ENCODE data around the gene AXIN1. TPM values are rescaled to one million over a fixed set of nuclear protein-coding genes. Genes with fewer than 3 reads are reported as not detected.

The AXIN1 gene, protein sequence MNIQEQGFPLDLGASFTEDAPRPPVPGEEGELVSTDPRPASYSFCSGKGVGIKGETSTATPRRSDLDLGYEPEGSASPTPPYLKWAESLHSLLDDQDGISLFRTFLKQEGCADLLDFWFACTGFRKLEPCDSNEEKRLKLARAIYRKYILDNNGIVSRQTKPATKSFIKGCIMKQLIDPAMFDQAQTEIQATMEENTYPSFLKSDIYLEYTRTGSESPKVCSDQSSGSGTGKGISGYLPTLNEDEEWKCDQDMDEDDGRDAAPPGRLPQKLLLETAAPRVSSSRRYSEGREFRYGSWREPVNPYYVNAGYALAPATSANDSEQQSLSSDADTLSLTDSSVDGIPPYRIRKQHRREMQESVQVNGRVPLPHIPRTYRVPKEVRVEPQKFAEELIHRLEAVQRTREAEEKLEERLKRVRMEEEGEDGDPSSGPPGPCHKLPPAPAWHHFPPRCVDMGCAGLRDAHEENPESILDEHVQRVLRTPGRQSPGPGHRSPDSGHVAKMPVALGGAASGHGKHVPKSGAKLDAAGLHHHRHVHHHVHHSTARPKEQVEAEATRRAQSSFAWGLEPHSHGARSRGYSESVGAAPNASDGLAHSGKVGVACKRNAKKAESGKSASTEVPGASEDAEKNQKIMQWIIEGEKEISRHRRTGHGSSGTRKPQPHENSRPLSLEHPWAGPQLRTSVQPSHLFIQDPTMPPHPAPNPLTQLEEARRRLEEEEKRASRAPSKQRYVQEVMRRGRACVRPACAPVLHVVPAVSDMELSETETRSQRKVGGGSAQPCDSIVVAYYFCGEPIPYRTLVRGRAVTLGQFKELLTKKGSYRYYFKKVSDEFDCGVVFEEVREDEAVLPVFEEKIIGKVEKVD
- total RNA-seq (2014; rRNA removed; shearing (Covaris generic)): 52.4 and 57.8 TPM in 2 replicates

DNA sequence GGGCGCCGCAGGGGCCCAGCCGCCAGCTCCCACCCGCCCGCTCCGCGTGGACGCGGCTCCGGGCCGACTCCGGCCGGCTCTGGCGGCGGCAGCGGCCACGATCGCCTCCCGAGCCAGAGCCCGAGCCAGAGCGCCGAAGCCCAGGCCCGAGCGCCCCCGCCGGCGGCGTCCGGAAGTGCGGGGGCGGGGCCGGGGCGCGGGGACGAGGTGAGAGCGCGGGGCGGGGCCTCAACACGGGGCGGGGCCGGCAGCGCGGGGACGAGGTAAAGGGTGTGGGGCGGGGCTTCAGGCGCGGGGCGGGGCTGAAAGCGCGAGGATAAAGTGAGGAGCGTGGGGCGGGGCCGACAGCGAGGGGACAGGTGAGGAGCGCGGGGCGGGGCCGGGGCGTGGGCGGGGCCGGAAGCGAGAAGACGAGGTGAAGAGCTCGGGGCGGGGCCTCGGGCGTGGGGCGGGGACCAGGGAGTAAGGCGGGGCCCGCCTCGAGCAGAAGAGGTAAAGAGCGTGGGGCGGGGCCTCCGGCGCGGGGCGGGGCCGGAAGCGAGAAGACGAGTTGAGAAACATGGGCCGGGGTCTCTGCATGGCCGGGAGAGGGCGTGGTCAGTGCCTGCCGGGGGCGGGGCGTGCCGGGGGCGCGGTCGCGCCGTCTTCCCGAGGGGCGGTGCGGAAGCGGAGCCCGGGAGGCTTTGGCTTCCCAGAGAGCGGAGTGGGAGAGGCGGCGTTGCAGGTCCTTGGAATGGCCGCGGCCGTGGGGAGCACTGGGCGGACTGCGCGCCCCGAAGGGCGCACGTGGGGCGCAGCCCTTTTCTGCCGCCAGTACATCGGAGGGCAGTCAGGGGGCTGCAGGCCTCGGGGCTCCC is at the start of gene AXIN1:
Gene AXIN1, minus strand, starts transcription at position 177 of the 857 bp plus-strand sequence. CDS start 5,698 bp downstream, outside the sequence.
- 0 out of 2 replicates have a peak, but pooled peaks cover 1% of the 10 kb centered on the region for H3K36me3 ChIP-seq (replicated peaks; ENCODE audit: control insufficient read depth, insufficient read depth, low read length)
- H3K4me3 ChIP-seq (ENCODE audit: insufficient read depth, low read depth, low read length): peak within 1 kb of the TSS; percentile 69
- no peaks in the 10 kb centered on the region for H3K27me3 ChIP-seq (ENCODE audit: control insufficient read depth, insufficient read depth, low read length)
- DNase-seq: peak; percentile 99

DNA sequence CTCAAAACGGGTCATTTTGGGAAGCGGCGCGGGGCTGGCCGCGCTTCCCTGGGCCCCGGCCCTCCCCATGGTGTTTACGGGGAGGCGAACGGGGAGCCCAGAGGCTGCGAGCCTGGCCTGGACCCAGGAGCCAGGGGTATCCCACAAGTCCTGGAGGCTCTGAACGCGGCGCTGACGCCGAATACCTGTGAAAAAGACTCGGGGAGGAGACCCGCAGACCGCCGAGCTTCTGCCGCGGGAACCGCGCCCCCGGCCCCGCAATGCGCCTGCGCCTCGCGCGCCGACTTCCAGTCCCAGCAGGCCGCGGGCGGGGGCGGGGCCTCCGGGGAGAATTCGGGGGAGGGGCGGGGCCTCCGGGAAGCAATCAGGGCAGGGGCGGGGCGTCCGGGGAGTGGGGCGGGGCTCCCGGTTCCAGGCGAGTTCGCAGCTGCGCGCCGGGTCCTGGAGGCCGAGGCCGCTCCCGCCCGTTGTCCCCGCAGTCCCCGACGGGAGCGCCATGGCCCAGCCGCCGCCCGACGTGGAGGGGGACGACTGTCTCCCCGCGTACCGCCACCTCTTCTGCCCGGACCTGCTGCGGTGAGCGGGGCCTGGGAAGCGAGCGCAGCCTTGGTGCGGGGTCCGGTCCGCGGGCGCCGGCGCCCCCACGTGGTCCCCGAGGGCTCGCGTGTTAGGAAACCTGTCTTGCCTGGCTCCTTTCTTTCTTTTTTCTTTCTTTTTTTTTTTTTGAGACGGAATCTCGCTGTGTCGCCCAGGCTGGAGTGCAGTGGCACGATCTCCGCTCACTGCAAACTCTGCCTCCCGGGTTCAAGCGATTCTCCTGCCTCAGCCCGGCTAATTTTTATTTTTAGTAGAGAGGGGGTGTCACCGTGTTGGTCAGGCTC is 49.2 kb upstream of the AXIN1 start, which contains the start of gene DECR2:
Gene DECR2, plus strand, starts transcription at position 418 of the 881 bp plus-strand sequence. Its CDS starts 79 bp downstream, at position 497.
- H3K36me3 ChIP-seq (replicated peaks; ENCODE audit: control insufficient read depth, insufficient read depth, low read length): peaks cover 7% of the 10 kb centered on the region
- H3K27me3 ChIP-seq (ENCODE audit: control insufficient read depth, insufficient read depth, low read length): no peaks in the 10 kb centered on the region
- H3K4me3 ChIP-seq (ENCODE audit: insufficient read depth, low read depth, low read length): peak within 1 kb of the TSS; percentile 86
- DNase-seq: peak; percentile 100

DNA sequence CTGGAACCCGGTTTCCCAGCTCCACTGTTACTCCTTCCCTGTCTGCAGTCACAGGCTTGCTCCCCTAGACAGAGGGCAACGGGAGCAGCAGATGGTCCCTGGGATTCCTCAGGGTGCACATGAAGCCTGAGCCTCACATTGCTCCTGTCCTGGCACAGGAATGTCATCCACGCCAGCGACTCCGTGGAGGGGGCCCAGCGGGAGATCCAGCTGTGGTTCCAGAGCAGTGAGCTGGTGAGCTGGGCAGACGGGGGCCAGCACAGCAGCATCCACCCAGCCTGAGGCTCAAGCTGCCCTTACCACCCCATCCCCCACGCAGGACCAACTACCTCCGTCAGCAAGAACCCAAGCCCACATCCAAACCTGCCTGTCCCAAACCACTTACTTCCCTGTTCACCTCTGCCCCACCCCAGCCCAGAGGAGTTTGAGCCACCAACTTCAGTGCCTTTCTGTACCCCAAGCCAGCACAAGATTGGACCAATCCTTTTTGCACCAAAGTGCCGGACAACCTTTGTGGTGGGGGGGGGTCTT is 47.6 kb upstream of the AXIN1 start:
- peak; percentile 53 for DNase-seq
- no peak overlapping the region for H3K4me3 ChIP-seq (ENCODE audit: insufficient read depth, low read depth, low read length)
- no peaks in the 10 kb centered on the region for H3K27me3 ChIP-seq (ENCODE audit: control insufficient read depth, insufficient read depth, low read length)
- peaks cover 7% of the 10 kb centered on the region for H3K36me3 ChIP-seq (replicated peaks; ENCODE audit: control insufficient read depth, insufficient read depth, low read length)

DNA sequence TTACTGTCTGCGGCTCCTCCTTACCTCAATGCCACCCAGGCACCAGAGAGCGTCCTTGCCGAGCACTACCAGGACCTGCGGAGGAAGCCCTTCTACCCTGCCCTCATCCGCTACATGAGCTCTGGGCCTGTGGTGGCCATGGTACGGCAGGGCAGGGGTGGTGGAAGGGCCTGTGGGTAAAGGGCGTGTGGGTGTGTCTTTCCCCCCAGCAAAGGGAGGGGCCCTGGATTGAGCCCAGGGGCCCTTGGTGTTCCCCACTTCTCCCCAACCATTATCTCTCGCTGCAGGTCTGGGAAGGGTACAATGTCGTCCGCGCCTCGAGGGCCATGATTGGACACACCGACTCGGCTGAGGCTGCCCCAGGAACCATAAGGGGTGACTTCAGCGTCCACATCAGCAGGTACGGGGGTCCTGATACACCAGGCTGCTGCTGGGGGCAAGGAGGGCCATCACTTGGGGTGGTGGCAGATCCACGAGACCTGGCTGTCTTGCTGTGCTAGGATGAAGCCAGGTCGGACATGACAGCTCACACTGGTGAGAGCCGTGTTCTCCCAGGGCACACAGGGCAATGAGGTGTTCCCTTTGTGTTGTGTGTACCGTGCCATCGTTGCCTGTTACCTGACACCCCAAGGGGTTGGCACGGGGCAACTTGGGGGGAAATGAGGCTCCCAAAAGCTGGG is 47.0 kb upstream of the AXIN1 start:
- Histone ChIP-seq H3K36me3 (replicated peaks; ENCODE audit: control insufficient read depth, insufficient read depth, low read length) (peaks cover 7% of the 10 kb centered on the region), H3K4me3 (ENCODE audit: insufficient read depth, low read depth, low read length) (no peak overlapping the region), H3K27me3 (ENCODE audit: control insufficient read depth, insufficient read depth, low read length) (no peaks in the 10 kb centered on the region)
- DNase-seq: no peak

DNA sequence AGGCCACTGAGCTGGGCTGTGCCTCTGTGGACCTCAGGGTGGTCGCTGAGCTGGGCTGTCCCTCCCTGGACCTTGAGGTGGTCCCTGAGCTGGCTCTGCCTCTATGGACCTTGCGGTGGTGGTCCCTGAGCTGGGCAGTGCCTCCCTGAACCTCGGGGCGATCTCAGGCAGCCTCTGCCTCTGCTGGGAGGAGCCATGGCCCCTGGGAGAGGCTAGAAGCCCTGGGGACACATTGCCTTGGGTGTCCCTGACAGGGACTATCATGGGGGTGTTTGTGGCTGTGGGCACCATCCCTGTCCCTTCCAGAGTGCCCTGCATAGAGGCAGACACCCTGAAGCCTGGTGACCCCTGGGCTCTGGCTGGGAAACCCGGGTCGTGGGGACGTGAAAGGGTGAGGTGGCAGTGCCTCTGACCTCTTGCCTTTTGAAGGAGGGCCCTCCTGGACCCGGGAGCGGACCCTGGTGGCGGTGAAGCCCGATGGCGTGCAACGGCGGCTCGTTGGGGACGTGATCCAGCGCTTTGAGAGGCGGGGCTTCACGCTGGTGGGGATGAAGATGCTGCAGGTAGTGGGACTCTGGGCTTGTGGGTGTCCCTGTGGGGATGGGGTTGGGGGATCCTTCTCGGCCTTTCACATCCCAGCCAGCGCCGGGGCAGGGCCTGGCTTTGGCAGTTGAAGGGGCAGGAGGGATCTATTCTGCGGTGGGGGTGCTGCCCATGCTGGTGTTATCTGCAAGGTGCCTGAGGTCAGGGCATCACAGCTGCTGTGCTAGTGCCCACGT is 46.2 kb upstream of the AXIN1 start:
- peak; percentile 79 for DNase-seq
- Histone ChIP-seq H3K27me3 (ENCODE audit: control insufficient read depth, insufficient read depth, low read length) (no peaks in the 10 kb centered on the region), H3K36me3 (replicated peaks; ENCODE audit: control insufficient read depth, insufficient read depth, low read length) (peaks cover 7% of the 10 kb centered on the region), H3K4me3 (ENCODE audit: insufficient read depth, low read depth, low read length) (no peak overlapping the region)

DNA sequence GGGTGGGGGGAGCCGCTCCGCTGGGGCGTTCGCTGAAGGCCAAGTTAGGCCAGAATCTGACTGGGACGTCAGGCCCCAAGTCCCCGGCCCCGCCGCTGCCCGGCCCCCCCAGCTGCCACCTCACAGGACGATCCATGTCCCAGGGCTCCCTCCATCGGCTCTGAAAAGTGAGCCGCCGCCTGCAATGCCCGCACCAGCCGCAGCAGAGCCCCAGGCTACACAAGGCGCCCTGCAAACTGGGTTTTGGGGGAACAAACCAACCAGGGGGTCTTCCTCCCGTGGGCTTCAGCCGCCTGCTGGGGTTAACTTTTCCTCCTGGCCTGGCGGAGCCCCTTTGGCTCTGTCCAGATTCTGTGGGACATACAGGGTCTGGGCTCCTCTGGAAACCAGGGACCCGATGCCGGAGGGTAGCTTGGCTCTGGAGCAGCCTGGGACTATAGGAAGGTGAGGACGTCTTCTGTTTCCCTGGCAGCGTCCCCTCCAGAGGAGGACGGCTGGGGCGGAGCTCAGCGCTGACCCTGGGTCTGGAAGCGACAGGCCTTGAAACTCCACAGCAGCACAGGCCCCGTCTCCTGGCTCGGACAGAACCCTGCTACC is 45.3 kb upstream of the AXIN1 start:
- DNase-seq: peak; percentile 96
- Histone ChIP-seq H3K27me3 (ENCODE audit: control insufficient read depth, insufficient read depth, low read length) (no peaks in the 10 kb centered on the region), H3K4me3 (ENCODE audit: insufficient read depth, low read depth, low read length) (peak overlapping the region; percentile 35), H3K36me3 (replicated peaks; ENCODE audit: control insufficient read depth, insufficient read depth, low read length) (peaks cover 7% of the 10 kb centered on the region)

DNA sequence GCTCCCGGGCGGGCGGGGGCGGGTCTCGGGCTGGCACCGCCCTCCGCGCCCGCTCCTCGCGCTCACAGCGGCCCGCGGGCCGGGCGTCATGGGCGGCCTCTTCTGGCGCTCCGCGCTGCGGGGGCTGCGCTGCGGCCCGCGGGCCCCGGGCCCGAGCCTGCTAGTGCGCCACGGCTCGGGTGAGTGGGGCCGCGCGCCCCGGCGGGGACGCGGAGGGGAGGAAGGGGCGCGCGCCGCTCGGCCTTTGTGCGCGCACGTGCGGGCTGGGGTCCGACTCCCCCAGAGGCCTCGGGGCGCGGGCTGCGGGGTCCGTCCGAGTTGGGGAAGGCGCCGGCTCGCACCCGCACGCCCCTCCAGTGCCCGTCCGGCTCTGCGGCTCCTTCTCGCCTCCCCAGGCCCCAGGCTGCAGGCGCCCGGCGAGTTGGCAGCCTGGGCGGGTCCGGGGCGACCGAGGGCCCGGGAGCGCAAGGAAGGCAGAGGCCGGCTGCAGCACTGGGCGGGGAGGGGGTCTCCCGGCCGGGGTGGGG is 44.7 kb upstream of the AXIN1 start, which contains the start of gene NME4:
Gene NME4, plus strand, starts transcription at position 65 of the 527 bp plus-strand sequence. Its CDS starts 24 bp downstream, at position 89.
- H3K27me3 ChIP-seq (ENCODE audit: control insufficient read depth, insufficient read depth, low read length): no peaks in the 10 kb centered on the region
- peaks cover 7% of the 10 kb centered on the region for H3K36me3 ChIP-seq (replicated peaks; ENCODE audit: control insufficient read depth, insufficient read depth, low read length)
- DNase-seq: peak; percentile 95
- H3K4me3 ChIP-seq (ENCODE audit: insufficient read depth, low read depth, low read length): peak within 1 kb of the TSS; percentile 70

DNA sequence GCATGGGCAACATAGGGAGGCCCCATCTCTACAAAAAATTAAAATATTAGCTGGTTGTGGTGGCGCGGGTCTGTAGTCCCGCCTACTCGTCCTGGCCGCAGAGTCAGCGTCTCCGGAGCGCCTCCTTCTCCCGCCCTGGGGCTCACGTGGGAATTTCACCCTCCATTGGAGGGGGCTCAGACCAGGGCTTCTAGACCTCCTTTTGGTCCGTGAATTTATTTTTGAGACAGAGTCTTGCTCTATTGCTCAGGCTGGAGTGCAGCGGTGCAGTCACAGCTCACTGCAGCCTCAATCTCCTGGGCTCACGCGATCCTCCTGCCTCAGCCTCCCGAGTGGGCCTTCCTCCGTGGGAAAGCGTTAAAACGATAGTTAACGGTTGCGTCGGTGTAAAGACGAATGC is 44.1 kb upstream of the AXIN1 start:
- Histone ChIP-seq H3K4me3 (ENCODE audit: insufficient read depth, low read depth, low read length) (peak overlapping the region; percentile 44), H3K27me3 (ENCODE audit: control insufficient read depth, insufficient read depth, low read length) (no peaks in the 10 kb centered on the region), H3K36me3 (replicated peaks; ENCODE audit: control insufficient read depth, insufficient read depth, low read length) (peaks cover 7% of the 10 kb centered on the region)
- peak; percentile 90 for DNase-seq

DNA sequence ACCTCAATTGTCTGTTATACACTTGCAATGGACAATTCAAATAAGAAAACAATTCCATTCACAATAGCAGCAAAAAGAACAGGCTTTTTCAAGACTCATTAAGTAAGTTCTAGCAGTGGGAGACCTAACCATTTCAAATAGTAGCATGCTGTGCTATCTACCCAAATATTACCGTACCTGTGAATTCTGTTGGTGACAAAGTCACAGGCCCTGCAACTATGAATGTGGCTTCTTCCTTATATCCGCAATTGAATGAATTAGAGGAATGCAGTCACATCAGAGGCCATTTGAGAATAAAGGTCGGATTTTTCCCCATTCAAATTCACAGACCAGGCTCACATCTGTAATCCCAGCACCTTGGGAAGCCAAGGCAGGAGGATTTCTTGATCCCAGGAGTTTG is 43.7 kb upstream of the AXIN1 start:
- Histone ChIP-seq H3K4me3 (ENCODE audit: insufficient read depth, low read depth, low read length) (peak overlapping the region; percentile 44), H3K36me3 (replicated peaks; ENCODE audit: control insufficient read depth, insufficient read depth, low read length) (peaks cover 7% of the 10 kb centered on the region), H3K27me3 (ENCODE audit: control insufficient read depth, insufficient read depth, low read length) (no peaks in the 10 kb centered on the region)
- DNase-seq: no peak

DNA sequence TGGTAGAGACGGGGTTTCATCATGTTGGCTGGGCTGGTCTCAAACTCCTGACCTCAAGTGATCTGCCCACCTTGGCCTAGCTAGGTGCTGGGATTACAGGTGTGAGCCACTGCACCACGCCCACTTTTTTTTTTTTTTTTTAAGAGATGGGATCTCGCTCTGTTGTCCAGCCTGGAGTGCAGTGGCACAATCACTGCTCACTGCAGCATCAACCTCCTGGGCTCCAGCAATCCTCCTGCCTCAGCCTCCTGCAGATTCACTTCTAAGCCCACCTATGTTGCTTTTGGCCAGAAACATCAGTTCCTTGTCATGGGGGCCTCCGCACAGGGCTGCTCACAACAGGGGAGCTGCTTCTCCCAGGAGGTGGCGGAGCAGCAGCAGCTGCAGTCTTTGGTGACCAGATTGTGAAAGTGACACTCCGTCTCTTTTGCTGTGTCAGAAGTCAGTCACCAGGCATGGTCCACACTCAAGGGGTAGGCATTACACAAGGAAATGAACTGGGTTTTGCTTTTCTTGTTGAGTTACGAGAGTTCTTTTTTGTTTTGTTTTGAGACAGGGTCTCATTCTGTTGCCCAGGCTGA is 40.0 kb upstream of the AXIN1 start:
- Histone ChIP-seq H3K27me3 (ENCODE audit: control insufficient read depth, insufficient read depth, low read length) (no peaks in the 10 kb centered on the region), H3K4me3 (ENCODE audit: insufficient read depth, low read depth, low read length) (no peak overlapping the region), H3K36me3 (replicated peaks; ENCODE audit: control insufficient read depth, insufficient read depth, low read length) (no peaks in the 10 kb centered on the region)
- DNase-seq: no peak

DNA sequence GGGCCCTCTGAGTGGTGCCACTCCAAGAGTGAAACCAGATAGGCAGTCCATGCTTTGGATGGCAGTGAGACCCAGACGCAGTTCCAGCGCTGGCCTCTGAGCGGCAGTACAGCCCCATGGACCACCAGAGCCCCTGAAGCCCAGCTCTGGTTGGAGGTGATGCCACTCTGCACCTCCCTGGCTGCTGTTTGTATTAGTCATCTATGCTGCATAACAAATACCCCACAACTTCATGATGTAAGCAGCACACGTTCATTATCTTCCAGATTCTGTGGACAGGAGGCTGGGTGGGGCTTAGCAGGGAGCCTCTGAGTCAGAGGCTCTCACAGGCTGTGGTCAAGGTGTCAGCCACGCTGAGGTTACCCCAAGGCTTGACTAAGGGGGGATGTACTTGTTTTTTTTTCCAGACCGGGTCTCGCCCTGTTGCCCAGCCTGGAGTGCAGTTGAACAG is 39.4 kb upstream of the AXIN1 start:
- Histone ChIP-seq H3K36me3 (replicated peaks; ENCODE audit: control insufficient read depth, insufficient read depth, low read length) (no peaks in the 10 kb centered on the region), H3K4me3 (ENCODE audit: insufficient read depth, low read depth, low read length) (no peak overlapping the region), H3K27me3 (ENCODE audit: control insufficient read depth, insufficient read depth, low read length) (no peaks in the 10 kb centered on the region)
- DNase-seq: peak; percentile 92

Measured in H7 (cell line).